OCI-M2 (cell line): ENCODE results near the gene LRMDA.

Experiments used
- DNase-seq: peaks from one replicate; lab custom pipeline; 2025; ENCODE audit not compliant: unreplicated experiment; lab: John Stamatoyannopoulos, UW

The LRMDA gene

GRCh38 chr10:75470901-75471300, 39.5 kb downstream of the LRMDA start:
- no peak for DNase-seq

GRCh38 chr10:75472685-75473084, 41.3 kb downstream of the LRMDA start:
- no peak for DNase-seq

- DNase-seq: no peak
Measured at GRCh38 chr10:75474106-75474505, 42.7 kb downstream of the LRMDA start.

GRCh38 chr10:75475460-75476182, 44.2 kb downstream of the LRMDA start:
- no peak for DNase-seq

GRCh38 chr10:75476569-75476968, 45.1 kb downstream of the LRMDA start:
- no peak for DNase-seq

- DNase-seq: no peak
Measured at GRCh38 chr10:75476985-75477384, 45.6 kb downstream of the LRMDA start.

- no peak for DNase-seq
Measured at GRCh38 chr10:75477680-75478079, 46.3 kb downstream of the LRMDA start.

GRCh38 chr10:75480374-75480773, 49.0 kb downstream of the LRMDA start:
- DNase-seq: no peak

- DNase-seq: no peak
Measured at GRCh38 chr10:75483188-75483587, 51.8 kb downstream of the LRMDA start.

GRCh38 chr10:75484717-75485116, 53.3 kb downstream of the LRMDA start:
- DNase-seq: no peak

- no peak for DNase-seq
Measured at GRCh38 chr10:75486591-75486990, 55.2 kb downstream of the LRMDA start.

GRCh38 chr10:75487087-75487754, 55.8 kb downstream of the LRMDA start:
- no peak for DNase-seq

- no peak for DNase-seq
Measured at GRCh38 chr10:75487755-75488125, 56.3 kb downstream of the LRMDA start.

- DNase-seq: no peak
Measured at GRCh38 chr10:75492173-75492925, 60.9 kb downstream of the LRMDA start.

GRCh38 chr10:75493464-75493863, 62.0 kb downstream of the LRMDA start:
- DNase-seq: no peak

GRCh38 chr10:75495434-75496190, 64.2 kb downstream of the LRMDA start:
- DNase-seq: no peak

GRCh38 chr10:75496191-75496567, 64.8 kb downstream of the LRMDA start:
- DNase-seq: no peak

- DNase-seq: no peak
Measured at GRCh38 chr10:75497997-75498883, 66.8 kb downstream of the LRMDA start.

- DNase-seq: no peak
Measured at GRCh38 chr10:75498884-75499350, 67.5 kb downstream of the LRMDA start.

- DNase-seq: no peak
Measured at GRCh38 chr10:75499556-75500160, 68.2 kb downstream of the LRMDA start.
